SU-DHL-6 (cell line): Measurements from ENCODE around the gene SRSF8.
"Not testable (repeated sequence)": the region's sequence is repeated elsewhere in the genome, so short reads cannot be mapped to it uniquely, and the experiment has no call there.

Experiments
- H2AFZ ChIP-seq: fragments of 200-600 bp; sonication (generic); 2 replicates; pipeline ENCODE4 v1.6.1; 2014; ENCODE audit warnings: low read depth, mild to moderate bottlenecking, moderate library complexity, mixed read lengths, antibody characterized with exemption, low read length; ENCODE audit not compliant: severe bottlenecking
- H3F3A ChIP-seq: fragments of 200-600 bp; shearing (Covaris generic); 2 replicates; pipeline ENCODE4 v1.6.0; 2016; ENCODE audit warnings: antibody characterized with exemption, mild to moderate bottlenecking; ENCODE audit not compliant: insufficient read depth
- H3K27ac ChIP-seq: fragments of 200-600 bp; sonication (generic); 2 replicates; pipeline ENCODE4 v1.5.1; 2016; ENCODE audit warnings: low read depth, mild to moderate bottlenecking, low read length, moderate library complexity, mixed read lengths
- H3K27me3 ChIP-seq: fragments of 200-600 bp; sonication (generic), shearing (Covaris generic); 2 replicates; pipeline ENCODE4 v1.6.0; 2014; ENCODE audit warnings: mild to moderate bottlenecking, low read length
- H3K36me3 ChIP-seq: fragments of 200-600 bp; sonication (generic); 2 replicates; pipeline ENCODE4 v1.6.1; 2014; ENCODE audit warnings: mild to moderate bottlenecking, low read length, mixed read lengths
- H3K4me2 ChIP-seq: fragments of 300-600, 200-600 bp; shearing (Covaris generic), sonication (generic); 2 replicates; pipeline ENCODE4 v1.6.0; 2014; ENCODE audit warnings: low read length, low read depth, mild to moderate bottlenecking; ENCODE audit not compliant: poor library complexity, severe bottlenecking
- H3K4me3 ChIP-seq: fragments of 200-600 bp; sonication (generic); 2 replicates; pipeline ENCODE4 v1.5.1; 2014; ENCODE audit warnings: antibody characterized with exemption, low read length, mild to moderate bottlenecking, mixed read lengths; ENCODE audit not compliant: insufficient read depth, poor library complexity, severe bottlenecking
- H3K79me2 ChIP-seq: fragments of 200-600 bp; sonication (generic); 2 replicates; pipeline ENCODE4 v1.6.1; 2014; ENCODE audit warnings: mild to moderate bottlenecking, low read length, moderate library complexity; ENCODE audit not compliant: insufficient read depth
- H3K9ac ChIP-seq: fragments of 200-600 bp; sonication (generic); 2 replicates; pipeline ENCODE4 v1.7.0; 2014; ENCODE audit warnings: mild to moderate bottlenecking, low read length
- H3K9me2 ChIP-seq: fragments of 200-600 bp; sonication (generic); replicated peaks from 2 replicates; pipeline ENCODE4 v1.6.1; 2014; ENCODE audit warnings: low read length; ENCODE audit not compliant: insufficient read depth
- H3K9me3 ChIP-seq: fragments of 200-600 bp; sonication (generic); 2 replicates; pipeline ENCODE4 v1.6.1; 2014; ENCODE audit warnings: low read length, mixed read lengths; ENCODE audit not compliant: insufficient read depth
- H4K20me1 ChIP-seq: fragments of 200-600 bp; sonication (generic); 2 replicates; pipeline ENCODE4 v1.6.1; 2014; ENCODE audit warnings: low read depth, mild to moderate bottlenecking, antibody characterized with exemption, low read length, moderate library complexity, mixed read lengths
- CTCF ChIP-seq: fragments of 200-600 bp; sonication (generic); IDR thresholded peaks from one replicate; pipeline ENCODE4 v1.5.1; 2017; ENCODE audit warnings: antibody characterized with exemption, mild to moderate bottlenecking, low read length, moderate library complexity; ENCODE audit not compliant: insufficient read depth, poor library complexity, severe bottlenecking
- EZH2phosphoT487 ChIP-seq: fragments of 200-600 bp; sonication (generic), shearing (Covaris generic); conservative IDR thresholded peaks from 2 replicates; pipeline ENCODE4 v1.6.1; 2018; ENCODE audit warnings: mild to moderate bottlenecking, antibody characterized with exemption, low read length, moderate library complexity, mixed read lengths

The SRSF8 gene

GRCh38 chr11:95066716-95067038, at the start of gene SRSF8:
TSS of gene SRSF8 (plus strand) at chr11:95066919. CDS start at chr11:95067227, 308 bp downstream.
- Histone ChIP-seq H3K9ac (peak within 1 kb of the TSS; percentile 79), H3K36me3 (no peaks in the 10 kb centered on the region), H3K27ac (peak within 1 kb of the TSS; percentile 55), H3K9me2 (no peaks in the 10 kb centered on the region), H3K27me3 (no peaks in the 10 kb centered on the region), H3K4me3 (peak within 1 kb of the TSS; percentile 93), H2AFZ (peak within 1 kb of the TSS; percentile 65), H4K20me1 (0 out of 2 replicates have a peak, but pooled peaks cover 3% of the 10 kb centered on the region), H3F3A (peaks cover 17% of the 10 kb centered on the region), H3K79me2 (peaks cover 11% of the 10 kb centered on the region; the same call in 1 of the 2 replicates), H3K9me3 (no peaks in the 10 kb centered on the region), H3K4me2 (peak within 1 kb of the TSS; percentile 91)
- TF ChIP-seq EZH2phosphoT487, result no peak
- TF ChIP-seq CTCF, result no peak

GRCh38 chr11:95021468-95021867, 45.3 kb upstream of the SRSF8 start:
- not testable (repeated sequence) for H3K4me2 ChIP-seq, H3K4me3 ChIP-seq, H2AFZ ChIP-seq, H3K79me2 ChIP-seq, H3K27ac ChIP-seq, H4K20me1 ChIP-seq, H3F3A ChIP-seq, H3K9ac ChIP-seq, H3K9me3 ChIP-seq, H3K27me3 ChIP-seq, H3K36me3 ChIP-seq, H3K9me2 ChIP-seq

GRCh38 chr11:95024958-95025357, 41.8 kb upstream of the SRSF8 start, which contains the start of gene KDM4E:
TSS of gene KDM4E (plus strand) at chr11:95025258. CDS start at chr11:95025558, 300 bp downstream.
- Histone ChIP-seq H4K20me1 (no peaks in the 10 kb centered on the region), H3F3A (no peaks in the 10 kb centered on the region), H3K9me2 (no peaks in the 10 kb centered on the region), H3K27ac (no peak within 1 kb of the TSS), H3K4me2 (no peak within 1 kb of the TSS), H2AFZ (no peak within 1 kb of the TSS), H3K4me3 (no peak within 1 kb of the TSS), H3K9me3 (no peaks in the 10 kb centered on the region), H3K79me2 (no peaks in the 10 kb centered on the region), H3K36me3 (no peaks in the 10 kb centered on the region), H3K27me3 (no peaks in the 10 kb centered on the region), H3K9ac (no peak within 1 kb of the TSS)
- TF ChIP-seq EZH2phosphoT487, result no peak
- TF ChIP-seq CTCF, result no peak

GRCh38 chr11:95025594-95025993, 41.1 kb upstream of the SRSF8 start:
- not testable (repeated sequence) for H4K20me1 ChIP-seq, H3K9me2 ChIP-seq, H3K36me3 ChIP-seq, H3K27ac ChIP-seq, H2AFZ ChIP-seq, H3K79me2 ChIP-seq, H3K9ac ChIP-seq, H3K4me2 ChIP-seq, H3K27me3 ChIP-seq, H3F3A ChIP-seq, H3K4me3 ChIP-seq, H3K9me3 ChIP-seq
